ENCODE results near the gene PYROXD2.

DNA sequence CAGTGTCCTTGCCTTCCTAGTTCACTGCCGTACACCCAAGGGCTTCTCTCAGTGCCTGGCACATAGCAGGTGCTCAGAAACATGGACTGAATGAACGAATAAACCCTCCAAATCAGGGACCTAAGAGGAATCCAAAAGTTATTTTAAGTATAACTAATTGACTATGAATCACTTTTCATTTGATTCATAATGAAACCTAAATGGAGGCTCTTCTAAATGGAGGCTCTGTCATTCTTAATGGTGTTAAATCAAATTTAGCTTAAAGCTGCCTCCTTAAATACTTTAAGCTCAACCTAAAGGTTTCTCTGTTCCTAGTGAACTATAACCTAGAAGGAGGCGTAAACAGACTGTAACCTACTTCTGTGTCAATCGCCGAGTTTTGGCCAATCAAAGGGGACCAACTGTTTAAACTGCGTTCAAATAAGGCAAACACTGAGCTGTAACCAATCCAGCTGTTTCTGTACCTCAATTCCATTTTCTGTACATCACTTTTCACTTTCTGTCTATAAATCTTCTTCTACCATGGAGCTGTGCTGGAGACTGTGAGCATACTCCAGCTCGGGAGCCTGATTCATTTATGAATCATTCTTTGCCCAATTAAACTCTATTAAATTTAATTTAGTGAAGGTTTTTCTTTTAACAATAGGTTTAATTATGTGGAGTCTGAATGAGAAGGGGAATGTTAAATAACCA, 11.0 kb downstream of the PYROXD2 start:
- TF ChIP-seq CSDC2 (CRISPR knock-in tag; IDR thresholded peaks at IDR 0.05) (no peak), ZNF8 (CRISPR knock-in tag; IDR thresholded peaks at IDR 0.05) (no peak), GLIS3 (CRISPR knock-in tag; IDR thresholded peaks at IDR 0.05) (no peak), ESRRG (CRISPR knock-in tag; IDR thresholded peaks at IDR 0.05) (no peak)
- TF ChIP-seq, protein P1, sequence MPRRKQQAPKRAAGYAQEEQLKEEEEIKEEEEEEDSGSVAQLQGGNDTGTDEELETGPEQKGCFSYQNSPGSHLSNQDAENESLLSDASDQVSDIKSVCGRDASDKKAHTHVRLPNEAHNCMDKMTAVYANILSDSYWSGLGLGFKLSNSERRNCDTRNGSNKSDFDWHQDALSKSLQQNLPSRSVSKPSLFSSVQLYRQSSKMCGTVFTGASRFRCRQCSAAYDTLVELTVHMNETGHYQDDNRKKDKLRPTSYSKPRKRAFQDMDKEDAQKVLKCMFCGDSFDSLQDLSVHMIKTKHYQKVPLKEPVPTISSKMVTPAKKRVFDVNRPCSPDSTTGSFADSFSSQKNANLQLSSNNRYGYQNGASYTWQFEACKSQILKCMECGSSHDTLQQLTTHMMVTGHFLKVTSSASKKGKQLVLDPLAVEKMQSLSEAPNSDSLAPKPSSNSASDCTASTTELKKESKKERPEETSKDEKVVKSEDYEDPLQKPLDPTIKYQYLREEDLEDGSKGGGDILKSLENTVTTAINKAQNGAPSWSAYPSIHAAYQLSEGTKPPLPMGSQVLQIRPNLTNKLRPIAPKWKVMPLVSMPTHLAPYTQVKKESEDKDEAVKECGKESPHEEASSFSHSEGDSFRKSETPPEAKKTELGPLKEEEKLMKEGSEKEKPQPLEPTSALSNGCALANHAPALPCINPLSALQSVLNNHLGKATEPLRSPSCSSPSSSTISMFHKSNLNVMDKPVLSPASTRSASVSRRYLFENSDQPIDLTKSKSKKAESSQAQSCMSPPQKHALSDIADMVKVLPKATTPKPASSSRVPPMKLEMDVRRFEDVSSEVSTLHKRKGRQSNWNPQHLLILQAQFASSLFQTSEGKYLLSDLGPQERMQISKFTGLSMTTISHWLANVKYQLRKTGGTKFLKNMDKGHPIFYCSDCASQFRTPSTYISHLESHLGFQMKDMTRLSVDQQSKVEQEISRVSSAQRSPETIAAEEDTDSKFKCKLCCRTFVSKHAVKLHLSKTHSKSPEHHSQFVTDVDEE (CRISPR knock-in tag; IDR thresholded peaks at IDR 0.05) = no peak
- TF ChIP-seq, protein P2, sequence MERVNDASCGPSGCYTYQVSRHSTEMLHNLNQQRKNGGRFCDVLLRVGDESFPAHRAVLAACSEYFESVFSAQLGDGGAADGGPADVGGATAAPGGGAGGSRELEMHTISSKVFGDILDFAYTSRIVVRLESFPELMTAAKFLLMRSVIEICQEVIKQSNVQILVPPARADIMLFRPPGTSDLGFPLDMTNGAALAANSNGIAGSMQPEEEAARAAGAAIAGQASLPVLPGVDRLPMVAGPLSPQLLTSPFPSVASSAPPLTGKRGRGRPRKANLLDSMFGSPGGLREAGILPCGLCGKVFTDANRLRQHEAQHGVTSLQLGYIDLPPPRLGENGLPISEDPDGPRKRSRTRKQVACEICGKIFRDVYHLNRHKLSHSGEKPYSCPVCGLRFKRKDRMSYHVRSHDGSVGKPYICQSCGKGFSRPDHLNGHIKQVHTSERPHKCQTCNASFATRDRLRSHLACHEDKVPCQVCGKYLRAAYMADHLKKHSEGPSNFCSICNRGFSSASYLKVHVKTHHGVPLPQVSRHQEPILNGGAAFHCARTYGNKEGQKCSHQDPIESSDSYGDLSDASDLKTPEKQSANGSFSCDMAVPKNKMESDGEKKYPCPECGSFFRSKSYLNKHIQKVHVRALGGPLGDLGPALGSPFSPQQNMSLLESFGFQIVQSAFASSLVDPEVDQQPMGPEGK (CRISPR knock-in tag; IDR thresholded peaks at IDR 0.05; ENCODE audit: borderline replicate concordance) = no peak

Measured in SK-N-SH treated with all-trans-retinoic acid at 6 μM for 48 hours (cell line).